HG03066 (cell line): Measurements from ENCODE around the gene MTFR2.

Source experiments
- ATAC-seq: cut with Tn5 transposase; IDR thresholded peaks from one replicate; pipeline ENCODE4 v1.9.1; 2021; ENCODE audit warnings: low read depth; ENCODE audit not compliant: unreplicated experiment

MTFR2 gene

GRCh38 chr6:136249811-136250685, at the start of gene MTFR2:
Gene MTFR2, minus strand, starts transcription at chr6:136250311. Its CDS starts 1,212 bp downstream, at chr6:136249099.
- ATAC-seq, result peak; percentile 98

- no peak for ATAC-seq
These were observed 44.5 kb upstream of the MTFR2 start for GRCh38 chr6:136294621-136295020.

GRCh38 chr6:136290410-136291010, 40.4 kb upstream of the MTFR2 start:
- ATAC-seq, result peak; percentile 21

GRCh38 chr6:136289579-136290409, 39.7 kb upstream of the MTFR2 start, which contains the start of gene BCLAF1:
Gene BCLAF1, minus strand, starts transcription at chr6:136289846. Its CDS starts 9,980 bp downstream, at chr6:136279866.
- ATAC-seq, result peak; percentile 89

- peak; percentile 44 for ATAC-seq
These were observed 39.1 kb upstream of the MTFR2 start for GRCh38 chr6:136289327-136289578.

- ATAC-seq, result peak; percentile 30
These were observed 38.6 kb upstream of the MTFR2 start for GRCh38 chr6:136288566-136289326.

- no peak for ATAC-seq
These were observed 34.8 kb upstream of the MTFR2 start for GRCh38 chr6:136284909-136285308.

GRCh38 chr6:136282906-136283305, 32.8 kb upstream of the MTFR2 start:
- no peak for ATAC-seq

GRCh38 chr6:136280032-136280609, 30.0 kb upstream of the MTFR2 start:
- no peak for ATAC-seq

- no peak for ATAC-seq
These were observed 24.0 kb upstream of the MTFR2 start for GRCh38 chr6:136274062-136274461.

- no peak for ATAC-seq
These were observed 15.0 kb upstream of the MTFR2 start for GRCh38 chr6:136265101-136265500.

GRCh38 chr6:136262940-136263339, 12.8 kb upstream of the MTFR2 start:
- no peak for ATAC-seq

GRCh38 chr6:136254851-136255466, 4.8 kb upstream of the MTFR2 start:
- ATAC-seq, result no peak

GRCh38 chr6:136253734-136254133, 3.6 kb upstream of the MTFR2 start:
- ATAC-seq, result no peak

GRCh38 chr6:136252441-136252840, 2.3 kb upstream of the MTFR2 start:
- no peak for ATAC-seq

- ATAC-seq, result no peak
These were observed 1.3 kb upstream of the MTFR2 start for GRCh38 chr6:136251394-136251793.

GRCh38 chr6:136250686-136251008, 536 bp upstream of the MTFR2 start:
- ATAC-seq, result peak; percentile 5

- no peak for ATAC-seq
These were observed 775 bp downstream of the MTFR2 start for GRCh38 chr6:136249336-136249735.

- ATAC-seq, result no peak
These were observed 6.0 kb downstream of the MTFR2 start for GRCh38 chr6:136244061-136244616.
